Measurements from ENCODE around the gene DNAI4. TPM values are rescaled to one million over a fixed set of nuclear protein-coding genes. Genes with fewer than 3 reads are reported as not detected.

The DNAI4 gene
- total and polyA plus RNA-seq, 9 of the 15 experiments (the other 6 are each of a cell fraction or from before 2014, with no cell fraction given), result 0.57 to 4.8 (median 2.6) TPM; not detected in 1

DNA sequence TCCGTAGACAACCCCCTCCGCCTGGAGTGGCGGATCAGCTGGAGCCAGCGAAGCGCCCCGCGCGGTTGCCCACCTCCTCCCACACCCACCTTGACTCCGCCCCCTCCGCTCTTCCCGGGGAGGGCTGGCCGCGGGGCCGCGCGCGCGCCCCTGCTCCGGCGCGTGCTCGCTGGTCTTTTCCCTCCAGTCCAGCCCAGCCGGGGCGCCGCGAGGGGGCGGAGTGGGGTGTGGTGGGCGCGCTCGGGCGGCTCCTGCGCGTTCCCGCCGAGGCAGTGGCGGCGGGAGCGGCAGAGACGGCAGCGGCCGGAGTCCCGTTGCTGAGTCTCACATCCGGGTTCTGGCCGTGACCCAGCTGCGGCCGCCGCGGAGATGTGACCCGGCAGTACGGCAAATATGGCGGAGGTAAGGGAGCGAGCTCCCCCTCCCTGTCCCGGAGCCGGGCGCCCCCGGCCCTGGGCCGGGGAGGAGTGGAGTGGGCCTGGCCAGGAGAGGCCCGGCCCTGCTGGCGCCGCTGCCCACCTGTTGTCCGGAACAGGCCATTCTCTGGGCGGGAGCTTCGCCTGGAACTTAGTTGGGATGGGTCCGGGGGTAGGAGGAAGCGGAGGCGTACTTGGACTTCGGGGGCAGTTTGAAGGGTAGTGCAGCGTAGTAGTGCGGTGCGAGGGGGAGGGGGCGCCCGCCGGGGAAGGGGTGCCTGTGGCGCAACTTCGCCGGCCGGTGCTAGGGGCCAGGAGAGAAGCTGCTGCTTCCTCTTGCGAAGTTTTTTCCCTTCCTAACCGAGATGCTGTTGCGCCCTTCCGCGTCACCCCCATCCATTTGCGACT is 5.6 kb upstream of the DNAI4 start (continued):
- TF ChIP-seq, protein P1, sequence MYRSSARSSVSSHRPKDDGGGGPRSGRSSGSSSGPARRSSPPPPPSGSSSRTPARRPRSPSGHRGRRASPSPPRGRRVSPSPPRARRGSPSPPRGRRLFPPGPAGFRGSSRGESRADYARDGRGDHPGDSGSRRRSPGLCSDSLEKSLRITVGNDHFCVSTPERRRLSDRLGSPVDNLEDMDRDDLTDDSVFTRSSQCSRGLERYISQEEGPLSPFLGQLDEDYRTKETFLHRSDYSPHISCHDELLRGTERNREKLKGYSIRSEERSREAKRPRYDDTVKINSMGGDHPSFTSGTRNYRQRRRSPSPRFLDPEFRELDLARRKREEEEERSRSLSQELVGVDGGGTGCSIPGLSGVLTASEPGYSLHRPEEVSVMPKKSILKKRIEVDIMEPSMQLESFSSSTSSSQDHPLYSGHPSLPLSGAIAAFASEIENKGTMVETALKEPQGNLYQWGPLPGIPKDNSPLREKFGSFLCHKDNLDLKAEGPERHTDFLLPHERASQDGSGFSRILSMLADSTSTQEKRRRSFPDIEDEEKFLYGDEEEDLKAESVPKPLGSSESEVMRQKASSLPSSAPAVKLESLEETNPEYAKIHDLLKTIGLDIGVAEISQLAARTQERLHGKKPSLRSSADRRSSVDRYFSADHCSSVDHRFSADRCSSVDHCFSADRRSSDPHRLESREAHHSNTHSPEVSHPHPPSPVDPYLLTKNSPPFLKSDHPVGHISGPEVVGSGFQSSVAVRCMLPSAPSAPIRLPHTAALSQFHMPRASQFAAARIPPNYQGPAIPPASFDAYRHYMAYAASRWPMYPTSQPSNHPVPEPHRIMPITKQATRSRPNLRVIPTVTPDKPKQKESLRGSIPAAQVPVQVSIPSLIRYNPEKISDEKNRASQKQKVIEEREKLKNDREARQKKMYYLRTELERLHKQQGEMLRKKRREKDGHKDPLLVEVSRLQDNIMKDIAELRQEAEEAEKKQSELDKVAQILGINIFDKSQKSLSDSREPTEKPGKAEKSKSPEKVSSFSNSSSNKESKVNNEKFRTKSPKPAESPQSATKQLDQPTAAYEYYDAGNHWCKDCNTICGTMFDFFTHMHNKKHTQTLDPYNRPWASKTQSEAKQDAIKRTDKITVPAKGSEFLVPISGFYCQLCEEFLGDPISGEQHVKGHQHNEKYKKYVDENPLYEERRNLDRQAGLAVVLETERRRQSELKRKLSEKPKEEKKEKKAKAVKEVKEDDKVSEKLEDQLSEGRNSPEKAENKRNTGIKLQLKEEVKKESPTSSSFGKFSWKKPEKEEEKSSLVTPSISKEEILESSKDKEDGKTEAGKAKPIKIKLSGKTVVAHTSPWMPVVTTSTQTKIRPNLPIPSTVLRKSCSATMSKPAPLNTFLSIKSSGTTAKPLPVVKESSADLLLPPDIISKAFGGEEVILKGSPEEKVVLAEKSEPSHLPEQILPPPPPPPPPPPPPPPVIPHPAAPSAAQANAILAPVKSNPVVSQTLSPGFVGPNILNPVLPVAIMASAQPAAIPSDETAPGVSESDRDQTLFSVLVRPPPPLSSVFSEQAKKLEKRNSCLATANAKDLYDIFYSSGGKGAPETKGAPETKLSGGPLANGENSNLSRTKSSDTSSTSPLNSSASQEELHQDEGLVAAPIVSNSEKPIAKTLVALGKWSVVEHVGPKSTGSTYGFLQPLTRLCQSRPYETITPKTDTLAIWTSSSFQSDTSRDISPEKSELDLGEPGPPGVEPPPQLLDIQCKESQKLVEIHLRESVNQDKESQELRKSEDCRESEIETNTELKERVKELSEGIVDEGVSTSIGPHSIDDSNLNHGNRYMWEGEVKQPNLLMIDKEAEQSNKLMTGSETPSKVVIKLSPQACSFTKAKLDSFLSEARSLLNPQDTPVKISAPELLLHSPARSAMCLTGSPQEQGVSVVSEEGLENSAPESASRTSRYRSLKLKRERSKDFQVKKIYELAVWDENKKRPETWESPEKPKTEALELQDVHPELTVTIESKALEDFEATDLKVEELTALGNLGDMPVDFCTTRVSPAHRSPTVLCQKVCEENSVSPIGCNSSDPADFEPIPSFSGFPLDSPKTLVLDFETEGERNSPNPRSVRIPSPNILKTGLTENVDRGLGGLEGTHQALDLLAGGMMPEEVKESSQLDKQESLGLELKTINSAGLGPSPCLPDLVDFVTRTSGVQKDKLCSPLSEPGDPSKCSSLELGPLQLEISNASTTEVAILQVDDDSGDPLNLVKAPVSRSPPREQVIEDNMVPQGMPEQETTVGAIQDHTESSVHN (IDR thresholded peaks at IDR 0.05; ENCODE audit: borderline replicate concordance in 1 of 2, low read depth in 1 of 2), result no peak
- TF ChIP-seq ZSCAN32 (CRISPR knock-in tag; IDR thresholded peaks at IDR 0.05) (no peak), RUNX1 (IDR thresholded peaks at IDR 0.05; ENCODE audit: low read depth) (no peak), ZNF41 (CRISPR knock-in tag; conservative IDR thresholded peaks at IDR 0.05) (no peak), PRPF4 (IDR thresholded peaks at IDR 0.05; ENCODE audit: insufficient read depth, low read depth, low read length, poor library complexity, severe bottlenecking) (no peak), NRF1 (conservative IDR thresholded peaks at IDR 0.05 in 1 of 2, IDR thresholded peaks at IDR 0.05 in 1 of 2) (peak; percentile 88 to 90), ZNF644 (tag; IDR thresholded peaks at IDR 0.05; ENCODE audit: low read depth) (peak; percentile 99), RFX1 (IDR thresholded peaks at IDR 0.05) (no peak), KAT7 (CRISPR knock-in tag; IDR thresholded peaks at IDR 0.05; ENCODE audit: borderline replicate concordance) (peak; percentile 50; the same call in 1 of the 2 replicates), RBBP5 (IDR thresholded peaks at IDR 0.05; ENCODE audit: borderline replicate concordance, insufficient read depth, low read length, poor library complexity, severe bottlenecking) (peak; percentile 95), GABPB1 (CRISPR knock-in tag; IDR thresholded peaks at IDR 0.05) (peak; percentile 70)
- TF ChIP-seq, protein P2, sequence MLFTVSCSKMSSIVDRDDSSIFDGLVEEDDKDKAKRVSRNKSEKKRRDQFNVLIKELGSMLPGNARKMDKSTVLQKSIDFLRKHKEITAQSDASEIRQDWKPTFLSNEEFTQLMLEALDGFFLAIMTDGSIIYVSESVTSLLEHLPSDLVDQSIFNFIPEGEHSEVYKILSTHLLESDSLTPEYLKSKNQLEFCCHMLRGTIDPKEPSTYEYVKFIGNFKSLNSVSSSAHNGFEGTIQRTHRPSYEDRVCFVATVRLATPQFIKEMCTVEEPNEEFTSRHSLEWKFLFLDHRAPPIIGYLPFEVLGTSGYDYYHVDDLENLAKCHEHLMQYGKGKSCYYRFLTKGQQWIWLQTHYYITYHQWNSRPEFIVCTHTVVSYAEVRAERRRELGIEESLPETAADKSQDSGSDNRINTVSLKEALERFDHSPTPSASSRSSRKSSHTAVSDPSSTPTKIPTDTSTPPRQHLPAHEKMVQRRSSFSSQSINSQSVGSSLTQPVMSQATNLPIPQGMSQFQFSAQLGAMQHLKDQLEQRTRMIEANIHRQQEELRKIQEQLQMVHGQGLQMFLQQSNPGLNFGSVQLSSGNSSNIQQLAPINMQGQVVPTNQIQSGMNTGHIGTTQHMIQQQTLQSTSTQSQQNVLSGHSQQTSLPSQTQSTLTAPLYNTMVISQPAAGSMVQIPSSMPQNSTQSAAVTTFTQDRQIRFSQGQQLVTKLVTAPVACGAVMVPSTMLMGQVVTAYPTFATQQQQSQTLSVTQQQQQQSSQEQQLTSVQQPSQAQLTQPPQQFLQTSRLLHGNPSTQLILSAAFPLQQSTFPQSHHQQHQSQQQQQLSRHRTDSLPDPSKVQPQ (CRISPR knock-in tag; IDR thresholded peaks at IDR 0.05; ENCODE audit: borderline replicate concordance), result no peak
- TF ChIP-seq, protein P3, sequence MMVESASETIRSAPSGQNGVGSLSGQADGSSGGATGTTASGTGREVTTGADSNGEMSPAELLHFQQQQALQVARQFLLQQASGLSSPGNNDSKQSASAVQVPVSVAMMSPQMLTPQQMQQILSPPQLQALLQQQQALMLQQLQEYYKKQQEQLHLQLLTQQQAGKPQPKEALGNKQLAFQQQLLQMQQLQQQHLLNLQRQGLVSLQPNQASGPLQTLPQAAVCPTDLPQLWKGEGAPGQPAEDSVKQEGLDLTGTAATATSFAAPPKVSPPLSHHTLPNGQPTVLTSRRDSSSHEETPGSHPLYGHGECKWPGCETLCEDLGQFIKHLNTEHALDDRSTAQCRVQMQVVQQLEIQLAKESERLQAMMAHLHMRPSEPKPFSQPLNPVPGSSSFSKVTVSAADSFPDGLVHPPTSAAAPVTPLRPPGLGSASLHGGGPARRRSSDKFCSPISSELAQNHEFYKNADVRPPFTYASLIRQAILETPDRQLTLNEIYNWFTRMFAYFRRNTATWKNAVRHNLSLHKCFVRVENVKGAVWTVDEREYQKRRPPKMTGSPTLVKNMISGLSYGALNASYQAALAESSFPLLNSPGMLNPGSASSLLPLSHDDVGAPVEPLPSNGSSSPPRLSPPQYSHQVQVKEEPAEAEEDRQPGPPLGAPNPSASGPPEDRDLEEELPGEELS (CRISPR knock-in tag; IDR thresholded peaks at IDR 0.05; ENCODE audit: borderline replicate concordance), result no peak
